Cardiac septum (tissue), 1 donor: ENCODE data around the gene ATAD2B. TPM values are rescaled to one million over a fixed set of nuclear protein-coding genes. Genes with fewer than 3 reads are reported as not detected.
"Not testable (repeated sequence)": the region's sequence is repeated elsewhere in the genome, so short reads cannot be mapped to it uniquely, and the experiment has no call there.

Experiments used
- DNase-seq: peaks from one replicate; pipeline ENCODE4 v3.0.0-alpha.2; 2020; ENCODE audit warnings: low spot score
- intact Hi-C: fragments of 100-400 bp; cut with DNase I; formaldehyde crosslinking; loops from one replicate; pipeline ENCODE4 v1.14.0; 2022
- long read RNA-seq: library from polyadenylated mRNA; unstranded; transcript quantifications from one replicate; pipeline ENCODE4 v2.0.0, GENCODE V29; 2021
- total RNA-seq: library from RNA; stranded (reverse); fragmentation: NEBNext Ultra II Directional; extraction: Animal tissue kit (Norgen Biotek cat#: 25700); gene quantifications from one replicate; pipeline ENCODE4 v1.2.1, GENCODE V29; 2021
- donor health status: DM: no; HTN: no; CAD: no.

ATAD2B gene
- 14.3 TPM for total RNA-seq
- long read RNA-seq, full-length matches to known transcripts: 1 of 11 reads
- long read RNA-seq, partial matches to known transcripts: 3 of 11 reads
- long read RNA-seq, other reads (novel, unspliced or antisense): 7 of 11 reads

DNA sequence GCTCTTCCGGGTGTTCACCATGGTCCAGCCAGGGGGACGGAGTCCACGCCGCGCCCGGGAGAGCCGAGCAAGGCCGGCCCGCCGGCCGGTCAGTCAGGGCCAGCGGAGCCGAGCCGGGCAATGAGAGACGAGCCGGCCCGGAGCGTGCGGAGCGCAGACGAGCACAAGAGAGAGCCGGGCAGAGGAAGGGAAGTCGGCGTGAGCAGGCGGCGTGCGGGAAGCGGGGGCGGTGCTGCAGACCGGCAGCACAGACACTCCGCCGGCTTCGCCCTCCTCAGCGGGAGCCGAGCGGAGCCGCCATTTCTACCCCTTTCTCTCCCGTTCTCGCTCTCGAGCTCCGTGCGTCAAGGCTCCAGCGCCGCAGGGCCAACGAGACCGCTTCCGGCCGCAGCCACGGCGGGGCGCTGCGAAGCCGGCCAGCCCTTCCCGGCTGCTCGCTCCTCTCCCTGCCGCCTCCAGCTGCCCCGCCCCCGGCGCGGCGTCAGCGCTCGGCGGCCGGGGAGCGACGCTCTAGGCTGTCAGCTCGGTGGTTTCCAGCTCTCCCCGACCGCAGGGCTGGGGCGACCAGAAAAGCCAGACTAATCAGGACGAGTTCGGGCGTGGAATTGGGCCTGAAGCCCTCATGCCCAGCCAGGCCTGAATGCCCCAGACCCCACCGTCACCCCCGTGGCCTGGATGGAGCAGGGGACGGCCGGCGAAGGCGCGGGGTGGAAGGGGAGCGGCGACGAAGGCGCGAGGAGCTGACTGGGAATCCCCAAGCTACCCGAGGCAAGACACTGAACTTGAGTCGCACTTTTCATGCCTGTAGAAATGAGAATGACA, at the start of gene ATAD2B:
Gene ATAD2B, minus strand, starts transcription at position 374 of the 822 bp plus-strand sequence. Its CDS starts 353 bp downstream, at position 21.
- peak; percentile 96 for DNase-seq
- intact Hi-C loops: loop anchor here (2.0 to 10.0 kb wide), 4 partner anchors 14 to 158 kb away; partner anchors contain the start of genes FKBP1B, SF3B6, TP53I3 and UBXN2A

DNA sequence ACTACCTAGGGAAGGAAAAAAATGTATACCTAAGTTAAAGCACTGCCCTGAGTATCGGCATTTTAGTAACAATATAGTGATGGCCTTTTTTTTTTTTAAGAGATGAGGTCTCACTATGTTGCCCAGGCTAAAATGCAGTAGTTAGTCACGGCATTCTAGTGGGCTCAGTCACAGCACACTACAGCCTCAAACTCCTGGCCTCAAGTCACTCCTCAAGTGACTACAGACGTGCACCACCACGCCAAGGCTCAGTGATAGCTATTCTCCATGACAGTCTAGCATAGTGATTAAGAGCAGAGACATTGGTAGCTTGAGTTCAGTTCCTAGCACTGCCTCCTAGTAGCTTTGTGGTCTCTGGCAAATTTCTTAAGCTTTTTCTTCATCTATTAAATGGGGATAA, 40.9 kb upstream of the ATAD2B start:
- intact Hi-C loops: no loop called here
- DNase-seq: no peak

DNA sequence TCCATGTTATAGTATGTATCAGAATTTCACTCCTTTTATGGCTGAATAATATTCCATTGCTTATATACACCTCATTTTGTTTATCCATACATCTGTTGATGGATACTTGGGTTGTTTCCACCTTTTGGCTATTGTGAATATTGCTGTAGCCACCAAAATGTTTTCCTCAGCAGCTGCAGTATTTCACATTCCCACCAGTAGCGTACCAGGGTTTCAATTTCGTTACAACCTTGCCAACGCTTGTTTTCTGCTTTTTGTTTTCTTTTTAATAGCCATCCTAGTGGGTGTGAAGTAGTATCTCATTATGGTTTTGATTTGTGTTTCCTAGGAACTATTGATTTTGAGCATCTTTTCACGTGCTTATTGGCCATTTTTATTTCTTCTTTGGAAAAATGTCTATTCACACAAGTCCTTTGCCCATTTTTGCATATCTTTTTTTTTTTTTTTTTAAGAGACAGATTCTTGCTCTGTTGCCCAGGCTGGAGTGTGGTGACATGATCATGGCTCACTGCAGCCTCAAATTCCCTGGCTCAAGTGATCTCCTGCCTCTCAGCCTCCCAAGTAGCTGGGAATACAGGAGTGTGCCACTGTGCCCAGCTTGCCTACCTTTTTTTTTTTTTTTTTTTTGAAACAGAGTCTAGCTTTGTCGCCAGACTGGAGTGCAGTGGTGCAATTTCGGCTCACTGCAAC, 27.5 kb upstream of the ATAD2B start:
- DNase-seq: no peak
- intact Hi-C loops: no loop called here

DNA sequence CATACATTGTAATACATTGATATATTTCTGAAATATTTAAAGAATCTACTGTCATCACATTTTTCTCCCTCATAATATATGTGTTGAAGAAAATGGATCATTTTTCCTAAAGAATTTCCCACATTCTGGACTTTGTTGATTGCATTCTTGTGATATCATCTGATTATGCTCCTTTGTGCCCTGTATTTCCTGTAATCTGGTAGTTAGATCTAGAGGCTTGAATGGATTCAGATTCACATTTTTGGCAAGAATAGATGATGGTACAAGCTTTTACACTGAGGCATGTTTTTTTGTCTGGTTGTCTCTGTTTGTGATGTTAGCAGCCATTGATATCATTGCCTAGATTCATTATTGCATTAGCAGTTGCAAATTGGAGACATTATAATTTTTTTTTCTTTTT, 26.7 kb upstream of the ATAD2B start:
- intact Hi-C loops: no loop called here
- no peak for DNase-seq

DNA sequence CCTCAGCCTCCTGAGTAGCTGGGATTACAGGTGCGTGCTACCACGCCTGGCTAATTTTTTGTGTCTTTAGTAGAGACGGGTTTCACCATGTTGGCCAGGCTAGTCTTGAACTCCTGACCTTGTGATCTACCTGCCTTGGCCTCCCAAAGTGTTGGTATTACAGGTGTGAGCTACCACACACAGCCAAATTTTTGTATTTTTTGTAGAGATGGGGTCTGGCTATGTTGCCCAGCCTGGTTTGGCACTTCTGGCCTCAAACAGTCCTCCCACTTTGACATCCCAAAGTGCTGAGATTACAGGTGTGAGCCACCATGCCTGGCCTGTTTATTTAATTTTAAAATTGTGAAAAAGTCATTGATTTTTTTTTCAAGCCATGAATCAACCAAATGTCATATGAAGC, 25.6 kb upstream of the ATAD2B start:
- DNase-seq, intact Hi-C loops: not testable (repeated sequence)

DNA sequence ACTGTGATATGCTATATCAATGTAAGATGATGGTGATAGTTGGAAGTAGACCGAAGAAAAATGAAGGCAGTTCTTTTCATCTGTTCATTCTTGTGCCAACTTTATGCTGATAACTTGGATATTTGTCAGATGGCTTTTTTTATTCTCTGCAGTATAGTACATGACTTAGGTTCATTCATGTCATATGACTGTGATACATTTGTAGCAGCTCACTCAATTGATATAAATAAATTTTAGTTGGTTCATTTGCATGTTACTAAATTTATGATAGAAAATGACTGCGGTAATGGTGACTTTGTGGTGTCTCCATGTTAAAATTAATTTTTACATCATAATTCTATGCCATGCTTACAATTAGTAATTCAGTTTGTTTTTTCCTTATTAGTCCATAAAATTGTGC, 20.4 kb upstream of the ATAD2B start:
- intact Hi-C loops: no loop called here
- DNase-seq: no peak

DNA sequence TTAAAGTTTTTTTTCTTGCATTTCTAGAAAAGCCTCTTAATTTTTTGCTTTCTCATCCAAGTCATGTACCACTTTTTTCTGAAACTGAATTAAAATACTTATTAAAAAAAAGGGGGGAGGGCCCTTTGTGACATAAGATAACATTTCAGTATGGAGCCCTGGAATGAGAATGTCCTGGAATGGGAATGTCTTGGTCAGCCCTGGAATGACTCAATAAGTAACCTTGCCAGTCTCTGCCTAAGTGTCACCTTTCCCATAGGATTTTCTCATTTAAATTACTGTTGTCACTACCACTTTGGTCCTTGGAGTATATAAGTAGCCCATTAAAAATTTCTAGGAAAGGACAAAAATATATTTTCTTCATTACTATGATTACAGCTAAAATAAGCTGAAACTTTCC, 18.1 kb upstream of the ATAD2B start:
- no peak for DNase-seq
- intact Hi-C loops: loop anchor here (5.0 kb wide), 1 partner anchor 177 kb away; the partner anchor contains the start of genes FAM228B and PFN4

DNA sequence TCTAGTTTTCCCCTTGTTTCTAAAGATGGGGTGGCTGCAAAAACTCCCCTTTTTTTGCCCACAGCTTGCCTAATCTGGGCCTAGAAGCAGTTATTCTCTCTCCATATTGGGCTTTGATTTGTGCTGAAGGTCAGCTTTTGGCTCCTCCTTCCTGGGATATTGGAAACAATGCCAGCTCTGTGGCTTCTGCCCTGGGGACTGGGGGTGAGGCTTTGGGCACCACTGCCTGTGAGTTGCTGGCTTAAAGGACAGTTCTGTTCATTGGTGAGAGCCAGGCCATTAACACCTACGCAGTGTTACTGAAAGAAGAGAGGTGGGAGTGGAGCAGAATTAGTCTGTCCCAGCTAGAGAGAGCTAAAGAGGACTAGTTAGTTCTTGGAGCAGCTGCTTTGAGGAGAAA, 17.6 kb upstream of the ATAD2B start:
- DNase-seq: no peak
- intact Hi-C loops: loop anchor here (5.0 kb wide), 1 partner anchor 178 kb away; the partner anchor contains the start of genes FAM228B and PFN4

DNA sequence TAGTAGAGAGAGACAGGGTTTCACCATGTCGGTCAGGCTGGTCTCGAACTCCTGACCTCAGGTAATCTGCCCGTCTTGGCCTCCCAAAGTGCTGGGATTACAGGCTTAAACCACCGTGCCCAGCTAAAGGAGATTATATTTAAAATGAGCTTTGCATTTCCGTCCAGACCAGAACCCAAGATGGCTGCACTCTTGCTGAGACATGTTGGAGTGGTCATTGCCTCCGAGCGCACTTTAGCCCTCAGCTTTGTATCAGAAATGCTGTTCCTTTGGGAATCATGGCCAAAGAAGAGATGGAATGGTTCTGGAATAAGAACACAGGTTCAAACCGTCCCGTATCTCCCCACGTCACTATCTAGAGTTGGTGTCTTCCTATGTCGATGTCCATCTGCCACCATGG, 16.7 kb upstream of the ATAD2B start:
- intact Hi-C loops: loop anchor here (5.0 kb wide), 1 partner anchor 179 kb away; the partner anchor contains the start of genes FAM228B and PFN4
- no peak for DNase-seq

DNA sequence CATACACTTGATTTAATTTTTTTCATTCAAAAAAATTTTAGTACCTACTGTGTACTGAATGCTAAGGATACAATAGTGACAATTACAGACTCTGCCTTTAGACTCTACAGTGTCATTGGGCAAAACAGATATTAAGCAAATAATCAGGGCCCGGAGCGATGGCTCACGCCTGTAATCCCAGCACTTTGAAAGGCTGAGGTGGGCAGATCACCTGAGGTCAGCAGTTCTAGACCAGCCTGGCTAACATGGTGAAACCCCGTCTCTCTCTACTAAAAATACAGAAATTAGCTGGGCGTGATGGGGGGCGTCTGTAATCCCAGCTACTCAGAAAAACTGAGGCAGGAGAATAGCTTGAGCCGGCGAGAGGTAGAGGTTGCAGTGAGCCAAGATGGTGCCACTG, 14.7 kb upstream of the ATAD2B start:
- no peak for DNase-seq
- intact Hi-C loops: loop anchor here (2.0 to 5.0 kb wide), 2 partner anchors 15 to 181 kb away; partner anchors contain the start of genes ATAD2B, FAM228B and PFN4

DNA sequence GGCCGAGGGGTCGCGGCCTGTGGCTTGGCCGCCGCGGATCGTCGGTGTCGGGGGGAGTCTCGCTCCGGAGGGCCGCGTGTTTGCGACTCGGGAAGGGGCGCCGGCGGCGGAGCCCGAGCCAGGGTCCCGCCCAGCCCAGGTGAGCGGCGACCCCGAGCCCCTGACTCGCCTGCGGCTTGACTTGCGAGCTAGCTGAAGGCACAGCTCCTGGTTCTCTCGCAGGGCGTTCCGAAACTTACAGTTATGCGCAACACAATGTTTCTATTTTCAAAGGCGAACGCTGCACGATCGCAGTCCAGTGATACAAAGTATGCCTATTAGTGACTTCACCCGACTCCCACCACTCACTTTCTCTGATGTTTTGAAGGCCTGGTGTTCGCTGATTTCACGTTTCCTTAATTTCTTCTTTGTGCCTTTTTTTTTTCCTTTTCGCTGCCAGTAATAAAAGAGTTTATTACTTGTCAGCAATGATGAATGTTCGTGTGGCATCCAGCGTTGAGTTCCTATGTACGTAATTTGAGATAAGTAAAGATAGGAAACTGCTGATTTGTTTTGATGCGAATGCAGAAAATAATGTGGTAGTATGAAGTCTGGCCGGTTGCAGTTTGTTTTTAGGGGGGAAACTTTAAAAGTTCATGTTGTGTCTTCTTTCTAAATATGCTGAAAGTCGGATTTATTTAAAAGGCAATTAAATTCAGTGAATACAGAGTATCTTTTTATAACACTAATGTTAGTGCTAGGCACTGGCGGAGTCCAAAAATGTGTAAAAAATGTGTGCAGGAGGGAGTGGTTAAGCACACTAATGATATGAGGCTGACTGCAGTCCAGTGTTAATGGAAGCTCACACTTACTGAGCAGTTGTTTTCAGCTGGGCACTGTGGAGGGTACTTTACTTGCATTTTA, 14.0 kb upstream of the ATAD2B start:
- no peak for DNase-seq
- intact Hi-C loops: loop anchor here (2.0 to 5.0 kb wide), 2 partner anchors 14 to 181 kb away; partner anchors contain the start of genes ATAD2B, FAM228B and PFN4

DNA sequence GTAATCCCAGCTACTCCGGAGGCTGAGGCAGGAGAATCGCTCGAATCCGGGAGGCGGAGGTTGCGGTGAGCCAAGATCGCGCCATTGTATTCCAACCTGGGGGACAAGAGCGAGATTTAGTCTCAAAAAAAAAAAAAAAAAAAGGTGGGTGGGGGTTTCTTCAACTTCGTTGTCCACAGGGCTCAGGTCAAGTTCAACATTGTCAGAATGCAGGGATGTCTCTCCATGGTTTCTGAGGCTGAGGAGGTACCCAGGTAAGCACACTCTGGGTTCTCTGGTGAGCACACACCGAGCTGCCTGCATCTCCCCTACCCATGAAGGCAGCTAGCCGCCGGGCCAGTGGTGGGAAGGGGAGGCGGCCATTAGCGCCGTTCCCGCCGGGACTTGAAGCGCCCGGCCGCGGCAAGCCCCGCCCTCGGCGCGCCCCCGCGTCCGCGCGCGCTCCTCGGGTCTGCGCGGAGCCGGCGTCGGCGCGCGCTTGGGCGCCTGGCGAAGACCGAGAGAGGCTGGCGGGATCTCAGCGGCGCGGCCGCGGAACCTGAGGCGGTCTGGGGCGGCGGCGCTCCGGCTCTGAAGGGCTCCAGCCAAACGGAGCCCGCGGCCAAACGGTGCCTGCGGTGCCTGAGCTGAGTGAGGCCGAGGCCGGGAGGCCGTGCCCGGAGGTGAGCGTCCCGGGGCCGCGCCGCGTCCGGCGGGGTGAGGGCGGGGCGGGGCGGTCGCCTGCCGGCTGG, 13.2 kb upstream of the ATAD2B start, which contains the start of gene UBXN2A:
Gene UBXN2A, plus strand, starts transcription at position 477 of the 731 bp plus-strand sequence. CDS start 17,852 bp downstream, outside the sequence.
- peak; percentile 87 for DNase-seq
- intact Hi-C loops: loop anchor here (2.0 to 5.0 kb wide), 2 partner anchors 13 to 182 kb away; partner anchors contain the start of genes ATAD2B, FAM228B and PFN4

DNA sequence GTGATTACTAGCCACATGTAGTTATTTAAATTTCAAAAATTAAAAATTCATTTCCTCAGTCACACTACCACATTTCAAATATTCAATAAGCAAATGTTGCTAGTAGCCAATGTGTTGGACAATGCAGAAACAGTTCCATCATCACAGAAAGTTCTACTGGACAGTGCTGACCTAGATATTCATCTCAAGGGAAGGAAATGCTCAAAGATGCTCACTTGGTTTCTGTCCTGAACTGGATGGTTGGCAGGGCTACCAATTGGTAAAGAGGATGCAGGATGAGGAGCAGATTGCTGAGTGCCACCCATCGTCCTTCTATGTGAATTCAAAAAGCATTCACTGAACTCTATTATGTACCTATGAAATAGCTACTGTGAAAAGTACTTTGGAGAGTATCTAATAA, 7.3 kb upstream of the ATAD2B start:
- no peak for DNase-seq
- intact Hi-C loops: no loop called here

DNA sequence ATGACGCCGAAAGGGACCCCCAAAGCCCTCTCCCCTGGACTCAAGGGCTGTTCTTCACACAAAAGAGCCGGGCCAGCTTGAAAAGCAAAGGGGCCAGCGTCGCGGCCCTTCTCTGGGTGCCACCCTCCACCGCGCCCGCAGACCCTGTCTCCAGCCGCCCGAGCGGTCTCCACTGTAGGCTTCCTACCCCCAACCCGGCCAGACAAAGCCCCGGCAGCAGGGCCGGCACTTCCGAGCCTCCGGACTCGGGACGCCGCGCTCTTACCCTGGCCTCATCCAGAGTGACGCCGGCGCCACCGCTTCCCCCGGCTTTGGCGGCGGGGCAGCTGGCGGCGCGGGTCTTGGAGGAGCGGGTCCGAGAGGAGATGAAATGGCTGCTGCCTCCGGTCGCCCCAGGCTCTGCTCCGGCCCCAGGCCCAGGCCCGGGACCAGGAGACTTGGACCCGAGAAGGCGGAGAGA, 603 bp downstream of the ATAD2B start:
- intact Hi-C loops: loop anchor here (2.0 to 10.0 kb wide), 4 partner anchors 14 to 158 kb away; partner anchors contain the start of genes FKBP1B, SF3B6, TP53I3 and UBXN2A
- DNase-seq: peak; percentile 77

DNA sequence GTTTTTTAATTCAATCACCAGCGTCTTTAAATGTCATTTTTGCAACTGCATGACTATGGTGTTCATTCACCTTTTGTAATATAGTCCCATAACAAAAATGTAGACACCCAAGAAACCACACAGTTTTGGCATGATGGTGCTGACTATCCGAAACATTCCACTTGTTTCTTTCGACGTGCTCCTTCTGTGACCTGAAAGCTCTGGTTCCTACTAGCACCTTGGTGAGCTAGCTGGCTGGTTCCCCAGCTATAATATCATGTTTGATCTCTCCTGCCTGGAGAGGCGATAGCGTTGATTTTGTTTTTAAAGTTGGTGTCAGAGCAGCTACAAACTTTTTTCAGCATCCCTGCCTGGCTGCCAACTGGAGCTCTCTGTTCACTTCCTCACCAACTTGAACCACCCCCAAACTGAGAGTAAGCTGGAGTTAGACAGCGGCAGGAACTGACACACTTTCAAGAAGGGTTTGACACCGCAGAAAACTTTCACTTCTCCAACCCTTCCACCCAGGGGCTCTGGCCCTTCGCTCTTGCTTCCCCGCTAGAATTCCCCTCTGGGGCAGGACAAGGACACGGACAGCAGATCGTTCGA, 1.1 kb downstream of the ATAD2B start:
- peak; percentile 79 for DNase-seq
- intact Hi-C loops: loop anchor here (2.0 to 10.0 kb wide), 4 partner anchors 15 to 159 kb away; partner anchors contain the start of genes FKBP1B, SF3B6, TP53I3 and UBXN2A

DNA sequence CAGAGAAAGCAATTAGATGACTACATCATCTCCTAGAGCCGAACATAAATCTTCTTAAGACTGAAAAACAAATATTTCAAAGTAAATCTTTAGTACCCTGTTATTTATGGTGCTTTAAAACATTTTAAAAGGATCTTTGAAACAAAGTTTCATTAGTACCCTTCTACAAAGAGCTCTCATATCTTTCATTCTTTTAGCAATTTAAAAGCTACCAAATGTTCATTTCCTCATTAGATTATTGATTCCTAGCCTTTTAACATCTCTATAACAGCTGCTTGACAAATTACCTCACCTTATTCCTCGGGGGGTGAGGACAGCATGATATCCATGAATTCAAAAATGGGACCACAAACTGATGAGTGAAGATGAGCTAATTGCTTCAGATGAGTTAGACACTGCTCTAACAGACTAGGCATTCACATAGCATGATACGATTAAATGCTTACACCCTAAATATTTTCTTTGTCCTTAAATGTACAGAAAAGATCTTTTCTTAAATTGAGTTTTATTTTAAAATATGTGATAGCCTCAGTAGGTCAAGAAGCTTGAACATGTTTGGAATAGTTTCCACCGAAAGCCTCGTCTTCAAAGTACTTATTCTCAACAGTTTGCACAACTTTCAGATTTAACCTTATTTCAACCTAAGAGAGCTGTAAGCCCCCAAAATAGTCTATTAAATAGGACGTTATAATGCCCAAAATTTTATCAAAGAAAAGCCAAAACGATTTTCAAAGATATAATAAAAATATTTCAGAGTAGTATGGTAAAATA, 2.1 kb downstream of the ATAD2B start:
- DNase-seq: no peak
- intact Hi-C loops: loop anchor here (10.0 kb wide), 1 partner anchor 120 kb away; the partner anchor contains the start of genes FKBP1B and WDCP
